Astrocyte (in vitro differentiated cells and primary cell): ENCODE measurements around the gene TMEM87A.

Experiments
- CTCF ChIP-seq: IDR thresholded peaks from 2 replicates; pipeline ENCODE4 v1.5.1; 2011; ENCODE audit warnings: low read depth, mild to moderate bottlenecking, inconsistent platforms, low read length, moderate library complexity; ENCODE audit not compliant: insufficient read depth
- EZH2 ChIP-seq: IDR thresholded peaks from 2 replicates; pipeline ENCODE4 v1.6.1; 2012; ENCODE audit warnings: mild to moderate bottlenecking, low read length, inconsistent platforms; ENCODE audit not compliant: insufficient read depth

GRCh38 chr15:42226648-42227047 is 46.6 kb downstream of the TMEM87A start:
- TF ChIP-seq CTCF (no peak), EZH2 (no peak)
